Amniotic stem cell (primary cell): ENCODE results near the gene TRIM66.
A peak's percentile ranks its signal among the peaks of the same experiment; 100 is the strongest.
"Not testable (repeated sequence)": the region's sequence is repeated elsewhere in the genome, so short reads cannot be mapped to it uniquely, and the experiment has no call there.

Source experiments
- DNase-seq: peaks from one replicate; lab custom pipeline; 2025; lab: John Stamatoyannopoulos, UW

The TRIM66 gene

DNA sequence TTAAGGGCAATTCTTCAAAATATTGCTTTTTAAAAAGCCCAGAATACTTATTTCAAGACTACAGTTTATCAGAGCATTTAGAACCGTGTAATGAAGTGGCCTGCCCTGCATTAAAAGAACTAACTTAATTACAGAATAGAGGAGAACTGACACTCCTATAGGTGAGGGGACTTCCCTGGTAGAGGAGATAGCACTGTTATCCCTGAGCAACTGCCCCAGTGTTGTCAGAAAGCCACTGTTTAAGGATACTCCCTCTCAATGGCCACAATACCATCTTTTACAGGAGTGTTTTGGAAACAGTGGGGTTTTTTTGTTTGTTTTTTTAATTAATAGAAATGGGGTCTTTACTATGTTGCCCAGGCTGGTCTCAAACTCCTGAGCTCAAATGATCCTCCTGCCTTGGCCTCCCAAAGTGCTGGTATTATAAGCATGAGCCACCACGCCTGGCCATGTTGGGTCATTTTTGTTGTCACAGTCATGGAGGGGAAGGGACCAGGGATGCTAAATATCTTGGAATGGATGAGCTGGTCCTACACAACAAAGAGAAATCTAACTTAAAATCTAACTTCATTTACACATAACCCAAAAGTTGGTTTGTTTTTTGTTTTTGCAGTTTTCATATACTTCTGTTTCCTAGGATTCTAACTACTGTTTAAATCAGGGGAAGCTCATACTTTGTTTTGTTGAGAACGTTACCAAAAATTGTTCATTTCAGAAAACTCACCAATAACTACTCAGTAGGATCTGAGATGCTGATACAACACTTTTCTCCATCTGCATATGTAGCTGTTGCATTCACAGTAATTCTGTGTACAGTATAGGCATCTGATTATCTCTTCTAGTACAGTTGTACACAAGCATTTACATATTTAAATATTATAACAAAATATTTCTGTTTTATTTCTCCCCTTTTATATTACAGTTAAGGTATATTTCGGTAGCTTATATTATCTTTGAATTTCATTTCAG, 8.2 kb upstream of the TRIM66 start:
- DNase-seq, result no peak

DNA sequence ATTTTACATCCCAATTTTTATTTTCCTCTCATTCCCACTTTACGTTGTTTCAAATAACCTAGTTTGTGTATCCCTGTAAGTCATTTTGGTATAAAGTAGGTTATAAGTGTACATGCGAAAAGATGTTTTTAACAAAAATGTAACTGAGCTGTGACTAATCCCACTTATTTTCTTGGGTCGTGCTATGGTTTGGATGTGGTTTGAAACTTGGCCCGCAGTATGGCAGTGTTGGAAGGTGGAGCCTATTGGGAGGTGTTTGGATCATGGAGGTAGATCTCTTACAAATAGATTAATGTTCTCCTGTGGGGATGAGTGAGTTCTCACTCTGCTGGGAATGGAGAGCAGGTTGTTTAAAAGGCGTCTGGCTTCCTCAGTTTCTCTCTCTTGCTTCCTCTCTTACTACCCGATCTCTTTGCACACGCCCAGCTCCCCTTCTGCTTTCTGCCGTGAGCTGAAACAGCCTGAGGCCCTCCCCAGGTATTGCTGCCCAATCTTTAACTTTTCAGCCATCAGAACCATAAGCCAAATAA, 7.3 kb upstream of the TRIM66 start:
- no peak for DNase-seq

DNA sequence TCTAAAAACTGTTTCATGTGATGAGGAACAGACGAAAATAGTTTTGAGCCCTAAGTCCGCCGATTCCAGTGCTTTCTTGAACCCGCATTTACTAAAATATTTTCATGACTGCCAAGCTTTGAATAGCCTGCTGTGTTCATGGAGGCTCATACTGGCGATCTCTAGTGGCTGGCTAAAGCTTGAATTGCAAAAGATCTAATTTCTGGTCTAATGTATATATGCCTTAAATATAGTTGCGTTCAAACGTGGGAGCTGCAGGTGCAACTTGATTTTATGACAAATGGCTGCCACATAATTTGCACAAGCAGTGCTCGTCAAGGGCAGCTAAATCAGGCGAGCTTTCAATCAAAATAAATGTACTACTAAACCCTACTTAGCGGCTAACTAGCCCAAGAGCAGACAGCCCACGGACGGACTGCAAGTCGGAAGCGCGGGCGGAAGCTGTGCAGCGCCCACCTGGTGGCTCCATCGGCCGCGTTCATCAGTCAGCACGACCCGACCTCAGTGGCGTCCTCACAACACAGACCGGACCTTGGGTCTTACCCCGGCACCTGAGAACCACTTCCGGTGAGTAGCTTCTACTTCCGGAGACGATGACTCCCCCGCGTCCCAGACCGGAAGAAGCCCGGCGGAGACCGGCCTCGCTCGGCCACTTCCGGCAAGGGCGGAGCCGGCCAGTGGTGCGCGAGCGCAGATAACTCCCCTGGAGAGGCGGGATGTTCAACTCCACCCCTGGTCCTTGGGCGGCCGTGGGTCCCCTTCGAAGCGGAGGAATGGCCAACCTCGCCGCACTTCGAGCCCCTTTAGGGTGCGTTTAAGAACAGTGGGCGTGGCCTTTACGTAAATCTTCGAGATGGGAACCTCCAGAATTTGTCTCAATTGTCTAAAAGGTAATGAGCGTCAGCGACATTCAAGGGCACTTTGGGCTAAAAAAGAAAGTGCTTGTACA, 6.2 kb upstream of the TRIM66 start:
- peak; percentile 85 for DNase-seq

DNA sequence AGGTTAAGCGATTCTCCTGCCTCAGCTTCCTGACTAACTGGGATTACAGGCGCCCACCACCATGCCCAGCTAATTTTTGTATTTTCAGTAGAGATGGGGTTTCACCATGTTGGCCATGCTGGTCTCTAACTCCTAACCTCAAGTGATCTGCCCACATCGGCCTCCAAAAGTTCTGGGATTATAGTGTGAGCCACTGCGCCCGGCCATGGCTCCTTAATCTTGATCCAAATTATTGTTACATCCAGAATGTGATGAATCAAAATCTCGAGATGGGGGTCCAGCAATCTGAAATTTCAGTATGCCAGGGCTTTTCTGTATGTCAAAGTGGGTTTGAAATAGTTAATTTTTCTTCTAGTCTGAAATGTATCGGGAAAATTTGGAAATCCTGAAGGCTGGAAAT, 3.9 kb upstream of the TRIM66 start:
- no peak for DNase-seq

DNA sequence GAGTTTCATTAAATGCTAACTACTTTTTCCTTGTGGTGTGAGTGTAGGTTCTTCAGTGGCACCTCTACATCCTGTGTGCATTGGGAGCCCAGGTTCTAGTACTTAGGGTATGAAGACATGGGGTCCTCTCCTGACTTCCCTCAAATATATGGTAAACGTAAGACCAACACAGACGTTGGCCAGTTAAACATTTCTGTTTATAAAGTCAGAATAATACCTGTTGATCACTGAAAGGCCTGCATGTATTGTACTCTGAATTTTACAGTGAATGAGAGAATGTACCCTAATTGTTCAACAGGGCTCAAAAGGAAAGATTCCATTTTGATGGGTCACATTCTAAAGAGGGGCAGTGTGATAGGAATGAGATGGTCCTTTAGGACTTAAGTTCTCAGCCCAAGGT, 3.4 kb upstream of the TRIM66 start:
- no peak for DNase-seq

DNA sequence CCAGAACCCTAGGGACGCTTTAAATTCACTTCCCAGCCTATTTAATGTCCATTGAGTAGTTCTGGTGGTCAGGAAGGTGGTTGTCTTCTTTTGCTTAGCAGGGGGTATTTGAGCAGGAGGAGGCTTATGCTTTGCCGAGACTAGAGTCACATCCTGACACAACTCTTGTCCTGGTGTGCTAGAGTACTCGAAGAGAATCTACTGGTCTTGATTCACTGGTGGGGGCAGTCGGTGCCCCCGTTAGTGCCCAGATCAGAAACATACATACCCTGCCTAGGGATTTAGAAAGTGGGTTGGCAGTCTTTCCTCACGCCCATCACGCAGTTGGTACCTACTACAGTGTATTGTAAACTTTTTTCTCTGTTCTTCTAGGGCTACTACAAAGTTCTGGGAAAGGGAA, 2.8 kb upstream of the TRIM66 start:
- no peak for DNase-seq

DNA sequence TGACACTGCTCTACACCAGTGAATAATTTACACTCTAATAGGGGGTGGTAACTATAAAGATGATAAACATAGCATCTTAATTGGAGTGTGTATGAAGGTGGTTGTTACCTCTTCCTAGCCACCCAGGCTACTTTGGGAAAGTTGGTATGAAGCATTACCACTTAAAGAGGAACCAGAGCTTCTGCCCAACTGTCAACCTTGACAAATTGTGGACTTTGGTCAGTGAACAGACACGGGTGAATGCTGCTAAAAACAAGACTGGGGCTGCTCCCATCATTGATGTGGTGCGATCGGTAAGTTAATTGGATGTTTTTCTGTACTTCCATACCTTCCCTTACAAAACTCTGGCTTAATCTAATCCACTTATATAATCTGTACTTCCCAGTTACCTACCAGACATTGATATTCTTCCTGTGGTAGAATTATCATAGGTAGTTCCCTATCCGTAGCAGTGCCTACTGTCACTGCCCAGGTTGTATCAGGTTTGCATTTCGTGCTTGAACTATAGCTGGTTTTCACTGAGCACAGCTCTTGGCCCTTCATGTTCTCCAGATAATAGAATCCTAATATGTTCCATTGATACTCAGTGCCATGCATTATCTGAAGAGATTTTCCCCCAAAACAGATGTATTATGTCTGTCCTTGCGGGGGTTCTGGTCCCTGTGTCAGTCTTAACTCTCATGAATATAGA, 2.3 kb upstream of the TRIM66 start:
- no peak for DNase-seq

DNA sequence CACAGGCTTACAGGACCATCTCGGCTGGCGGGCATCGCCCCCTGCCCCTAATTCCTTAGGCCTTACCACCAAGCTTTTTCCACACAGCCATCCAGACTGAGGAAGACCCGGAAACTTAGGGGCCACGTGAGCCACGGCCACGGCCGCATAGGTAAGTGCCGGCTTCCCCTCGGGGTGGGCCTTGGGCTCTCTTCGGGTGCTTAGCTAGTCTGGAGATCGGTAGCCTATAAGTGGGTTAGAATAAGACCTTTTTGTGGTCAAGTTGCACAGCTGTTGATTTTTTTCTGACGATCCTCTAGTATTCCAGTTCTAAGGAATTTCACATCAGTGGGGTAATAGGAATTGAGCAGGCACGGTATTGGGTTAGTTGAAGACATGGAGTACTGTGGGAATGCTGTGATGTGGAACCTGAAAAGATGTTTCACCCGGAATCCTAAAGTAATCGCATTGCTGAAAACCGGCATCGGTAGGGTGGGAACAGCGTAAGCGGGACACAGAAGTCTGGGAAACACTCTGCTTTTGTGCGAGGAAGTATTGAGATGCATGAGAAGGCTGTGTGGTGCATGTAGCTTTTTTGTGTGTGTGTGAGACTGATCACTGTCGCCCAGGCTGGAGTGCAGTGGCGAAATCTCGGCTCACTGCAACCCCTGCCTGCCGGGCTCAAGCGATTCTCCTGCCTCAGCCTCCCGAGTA, 796 bp upstream of the TRIM66 start:
- no peak for DNase-seq

DNA sequence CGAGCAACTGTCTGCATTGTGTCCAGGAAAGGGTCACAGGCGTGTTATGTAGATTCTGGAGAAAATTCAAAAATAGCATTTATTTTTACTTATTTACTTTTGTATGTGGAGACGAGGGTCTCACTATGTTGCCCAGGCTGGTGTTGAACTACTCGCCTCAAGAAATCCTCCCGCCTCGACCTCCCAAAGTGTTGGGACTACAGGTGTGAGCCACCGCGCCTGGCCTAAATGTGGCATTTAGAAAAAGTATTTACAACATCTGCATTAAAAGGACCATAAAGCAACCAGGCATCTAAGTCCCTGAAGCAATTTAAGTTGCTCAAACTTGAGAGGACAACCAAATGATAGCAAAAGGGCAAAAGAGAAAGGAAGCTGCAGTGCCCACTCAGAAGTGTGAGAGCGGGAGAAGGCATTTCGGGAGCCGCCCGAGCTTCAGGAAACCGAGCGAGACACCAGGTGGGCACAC, 595 bp downstream of the TRIM66 start:
- DNase-seq, result no peak

DNA sequence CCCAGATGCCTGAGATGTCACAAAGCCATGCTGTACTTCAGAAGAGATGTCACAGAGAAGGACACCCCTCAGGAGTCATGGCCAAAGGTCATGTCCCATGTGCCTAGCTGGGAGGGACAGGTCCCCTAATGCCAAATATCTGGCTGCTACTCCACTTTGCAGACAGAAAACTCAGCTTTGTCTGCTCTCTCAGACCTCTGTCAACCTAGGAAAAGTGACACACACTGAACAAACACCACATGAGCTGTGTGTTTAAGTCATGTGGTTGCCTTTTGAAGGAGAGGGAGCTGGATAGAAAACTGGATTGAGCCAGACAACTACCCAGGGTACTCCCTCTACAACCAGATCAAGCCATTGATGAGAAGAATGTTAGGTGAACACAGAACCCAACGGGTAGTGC, 3.5 kb downstream of the TRIM66 start:
- no peak for DNase-seq

DNA sequence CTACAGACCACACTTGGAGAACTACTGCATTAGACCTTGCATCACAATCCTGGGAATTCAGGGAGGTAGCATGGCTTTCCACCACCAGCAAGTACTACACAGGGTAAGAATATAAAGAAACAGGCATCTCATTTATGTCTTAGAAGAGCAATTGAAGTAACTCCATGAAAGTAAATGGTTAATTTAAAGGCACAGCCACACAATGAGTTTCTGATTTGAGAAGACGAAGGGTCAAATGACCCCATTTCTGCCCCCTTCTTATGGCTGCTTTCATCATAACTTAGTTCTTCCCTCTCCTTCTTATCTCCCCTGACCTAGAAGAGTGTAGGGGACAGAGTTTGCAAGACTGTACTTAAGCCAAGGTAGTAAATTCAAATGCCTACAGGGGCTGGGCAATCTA, 6.0 kb downstream of the TRIM66 start:
- DNase-seq, result no peak

DNA sequence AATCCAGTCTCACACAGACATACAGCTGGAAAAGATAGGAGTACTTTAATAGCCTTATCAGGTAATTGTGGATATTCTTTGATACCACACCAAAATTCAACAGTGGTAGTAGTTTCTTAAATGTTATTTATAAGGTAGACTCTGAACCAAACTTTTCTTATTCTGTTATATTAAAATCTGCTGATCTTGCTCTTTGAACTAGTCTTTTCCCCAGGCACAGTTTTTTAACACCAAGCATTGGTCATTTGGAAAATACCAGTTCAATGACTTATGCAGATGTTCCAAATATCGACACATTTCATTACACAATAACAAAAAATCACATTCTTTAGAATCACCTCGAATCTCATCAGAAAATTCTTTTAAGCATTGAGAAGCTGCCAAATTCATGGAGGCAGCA, 7.6 kb downstream of the TRIM66 start:
- no peak for DNase-seq

DNA sequence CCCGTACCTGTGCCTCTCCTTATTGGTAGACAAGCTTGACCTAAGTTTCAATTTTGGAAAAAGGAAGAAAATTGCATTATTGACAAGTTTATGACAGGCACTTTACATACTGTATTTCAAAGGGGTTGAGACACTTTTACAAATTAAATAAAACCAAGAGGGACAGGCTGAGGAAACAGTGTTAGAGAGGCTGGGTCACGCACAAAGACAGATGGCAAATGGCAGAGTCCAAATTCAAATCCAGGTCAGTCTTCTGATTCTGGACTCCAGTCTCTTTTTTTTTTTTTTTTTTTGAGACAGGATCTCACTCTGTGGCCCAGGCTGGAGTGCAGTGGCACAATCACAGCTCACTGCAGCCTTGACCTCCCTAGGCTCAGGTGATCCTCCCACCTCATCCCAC, 10.1 kb downstream of the TRIM66 start:
- DNase-seq, result no peak

DNA sequence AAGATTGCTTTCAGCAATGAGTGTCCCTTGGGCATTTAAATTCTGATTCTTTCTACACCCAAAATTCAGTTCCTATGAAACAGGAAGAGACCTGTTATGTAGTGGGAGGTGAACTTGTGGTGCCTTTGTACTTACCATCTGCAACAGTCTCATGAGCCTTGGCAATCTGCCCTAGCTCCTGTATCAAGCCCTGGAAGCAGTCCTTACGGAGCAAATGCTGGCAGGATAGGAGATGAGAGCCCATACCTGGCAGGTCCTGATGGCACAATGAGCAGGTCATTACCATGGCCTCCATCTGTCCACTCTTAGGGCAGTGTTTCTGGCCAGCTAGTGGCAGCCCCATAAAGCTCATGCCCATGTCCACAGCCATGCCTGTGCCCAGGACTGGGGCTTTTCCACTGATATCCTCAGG, 10.8 kb downstream of the TRIM66 start:
- DNase-seq, result peak; percentile 68

DNA sequence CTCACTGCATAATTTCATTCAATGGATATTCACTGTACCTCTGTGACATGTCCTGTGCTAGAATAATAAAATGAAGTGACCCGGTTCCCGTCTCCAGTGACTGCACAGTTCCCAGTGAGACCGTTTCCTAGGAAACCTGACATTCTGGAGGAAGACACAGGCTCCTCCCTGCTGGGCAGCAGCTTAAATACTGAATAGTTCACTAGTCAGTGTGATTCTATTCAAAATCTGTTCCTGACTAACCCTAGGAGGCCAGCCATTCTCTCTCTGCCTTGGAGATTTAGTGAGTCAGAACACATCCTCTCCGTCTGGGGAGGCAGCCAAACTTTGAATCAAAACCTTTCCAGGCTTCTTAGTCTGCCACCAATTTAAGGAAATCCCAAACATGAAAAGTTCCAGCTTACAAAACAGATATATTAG, 11.3 kb downstream of the TRIM66 start:
- peak; percentile 88 for DNase-seq

DNA sequence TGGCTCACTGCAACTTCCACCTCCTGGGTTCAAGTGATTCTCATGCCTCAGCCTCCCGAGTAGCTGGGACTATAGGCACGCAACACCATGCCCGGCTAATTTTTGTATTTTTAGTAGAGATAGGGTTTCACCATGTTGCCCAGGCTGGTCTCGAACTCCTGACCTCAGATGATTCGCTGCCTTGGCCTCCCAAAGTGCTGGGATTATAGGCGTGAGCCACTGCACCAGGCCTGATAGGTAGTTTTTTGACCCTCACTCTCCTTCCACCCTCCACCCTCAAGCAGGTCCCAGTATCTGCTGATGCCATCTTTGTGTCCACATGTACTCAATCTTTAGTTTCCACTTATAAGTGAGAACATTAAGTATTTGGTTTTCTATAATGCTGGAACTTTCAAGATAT, 12.4 kb downstream of the TRIM66 start:
- DNase-seq, result not testable (repeated sequence)

DNA sequence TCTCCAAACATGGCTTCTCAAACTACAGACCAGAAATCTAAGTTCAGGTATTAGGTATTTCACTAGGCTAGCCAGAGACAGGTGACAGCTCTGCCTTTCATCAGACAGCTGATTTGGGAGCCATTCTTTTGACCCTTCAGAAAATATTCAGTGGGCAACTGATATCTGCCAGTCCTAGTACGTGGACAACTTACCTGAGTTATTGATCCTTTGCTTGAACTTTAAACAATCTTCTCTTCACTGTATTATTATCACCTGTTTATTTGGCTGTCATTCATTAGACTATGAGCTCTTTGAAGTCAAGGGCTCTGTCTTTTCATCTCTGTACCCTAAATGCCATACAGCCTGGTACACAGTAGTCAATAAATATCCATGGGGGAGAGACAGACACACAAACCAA, 17.2 kb downstream of the TRIM66 start:
- no peak for DNase-seq

DNA sequence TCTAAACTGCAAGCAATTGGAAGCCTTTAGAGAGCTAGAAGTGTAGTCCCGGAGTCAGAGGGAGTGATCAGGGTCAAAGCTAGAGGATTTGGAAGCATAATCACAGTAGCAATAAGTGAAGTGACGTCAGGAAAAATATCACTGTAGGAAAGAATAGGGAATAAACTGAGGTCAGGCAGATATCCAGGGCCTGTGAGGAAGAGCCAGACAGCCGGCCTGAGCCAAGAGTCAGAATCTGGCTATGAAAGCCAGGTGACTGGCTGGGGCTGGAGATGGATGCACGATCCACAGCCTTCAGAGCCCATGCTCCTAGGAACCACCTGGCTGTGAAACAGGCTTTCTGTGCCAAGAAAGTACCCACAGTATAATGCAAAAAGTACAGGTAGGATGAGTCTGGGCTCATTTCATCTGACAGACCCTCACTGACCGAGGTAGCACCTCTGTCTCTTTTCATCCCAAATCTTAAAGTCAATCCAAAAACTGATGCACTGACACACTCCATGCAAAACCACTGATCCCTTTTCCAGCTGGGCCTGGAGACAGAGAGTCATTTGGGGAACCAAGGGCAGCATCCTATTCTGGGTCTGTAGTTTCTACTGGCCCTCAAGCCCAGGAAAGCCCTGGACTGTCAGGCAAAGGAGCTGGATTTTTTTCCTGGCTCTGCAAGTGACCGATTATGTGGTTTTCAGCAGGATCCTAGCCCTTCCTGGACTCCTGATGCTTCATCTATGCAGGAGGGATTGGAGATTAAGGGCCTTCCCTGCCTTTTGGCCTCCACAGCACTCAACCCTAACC, 21.3 kb downstream of the TRIM66 start:
- no peak for DNase-seq

DNA sequence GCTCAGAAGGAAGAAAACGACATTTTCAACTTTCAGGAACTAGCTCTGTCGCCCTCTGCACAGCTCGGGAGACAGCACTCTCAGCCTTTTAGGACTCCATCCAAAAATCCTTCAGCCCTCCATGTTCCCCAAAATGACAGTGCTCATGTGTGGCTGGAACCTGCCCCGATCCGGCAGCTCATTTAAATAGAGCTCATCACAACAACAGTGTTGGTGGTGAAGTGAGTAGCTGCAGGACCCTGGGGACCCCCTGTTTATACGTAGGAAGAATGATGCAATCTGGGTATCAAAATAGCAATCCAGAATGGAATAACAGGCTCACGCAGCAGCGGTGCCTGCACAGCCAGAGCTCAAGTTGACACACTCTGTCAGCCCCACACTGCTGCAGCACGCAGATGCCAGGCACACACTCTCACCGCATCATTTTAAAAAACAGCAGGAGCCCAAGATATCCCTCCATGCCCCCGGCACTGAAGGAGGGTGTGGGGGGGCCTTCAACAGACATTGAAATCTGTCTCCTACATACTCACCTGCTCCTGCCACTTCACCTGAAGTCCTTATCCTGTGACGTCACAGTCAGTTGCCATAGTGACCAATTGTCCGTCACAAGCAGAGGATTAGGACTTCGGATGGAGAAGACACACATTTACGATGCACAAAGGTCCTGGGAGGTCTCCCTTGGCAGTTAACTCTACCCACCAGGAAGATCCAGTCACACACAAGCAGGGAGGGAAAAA, 24.0 kb downstream of the TRIM66 start:
- DNase-seq, result no peak

DNA sequence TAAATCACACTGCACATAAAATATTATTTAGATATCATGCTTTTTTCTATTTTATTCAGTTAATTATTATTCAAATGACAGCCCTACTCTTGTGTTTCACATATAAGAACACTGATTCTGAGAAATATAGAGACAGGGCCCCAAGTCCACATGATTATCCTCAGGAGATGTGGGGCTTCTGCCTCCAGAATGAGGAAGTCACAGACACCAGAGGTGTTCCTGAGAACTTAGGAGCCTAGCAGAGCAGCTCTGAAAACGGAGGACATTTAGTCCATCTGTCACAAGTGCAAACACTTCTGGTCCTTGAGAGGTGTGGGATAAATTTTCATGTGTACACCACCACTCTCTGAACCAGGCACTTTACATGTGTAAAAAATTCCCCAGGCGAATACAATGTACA, 26.2 kb downstream of the TRIM66 start:
- no peak for DNase-seq
